ENCODE measurements around the gene MYH16. TPM values are rescaled to one million over a fixed set of nuclear protein-coding genes. Genes with fewer than 3 reads are reported as not detected.
"Not testable (repeated sequence)": the region's sequence is repeated elsewhere in the genome, so short reads cannot be mapped to it uniquely, and the experiment has no call there.

MYH16 gene
- polyA plus RNA-seq, 1 experiment, result not detected

DNA sequence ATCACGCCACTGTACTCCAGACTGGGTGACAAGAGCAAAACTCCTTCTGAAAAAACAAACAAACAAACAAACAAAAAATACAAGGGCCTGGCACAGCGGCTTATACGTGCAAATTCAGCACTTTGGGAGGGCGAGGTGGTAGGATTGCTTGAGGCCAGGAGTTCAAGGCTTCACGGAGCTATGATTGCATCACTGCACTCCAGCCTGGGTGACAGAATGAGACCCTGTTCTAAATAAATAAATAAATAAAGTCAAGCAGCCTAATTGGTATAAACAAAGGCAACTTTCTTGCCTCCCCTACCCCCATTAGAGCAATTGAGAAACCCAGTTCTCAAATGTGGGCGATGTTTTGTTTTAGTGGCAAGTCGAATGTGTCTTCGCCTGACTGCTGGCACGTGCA, 38.5 kb upstream of the MYH16 start:
- no peak for TF ChIP-seq CTCF (IDR thresholded peaks at IDR 0.05; ENCODE audit: insufficient read depth, low read depth, low read length)
- H3K4me3 ChIP-seq (ENCODE audit: low read depth, low read length), result no peak overlapping the region
- no peak for DNase-seq (ENCODE audit: low read depth)
- no peaks in the 10 kb centered on the region for H3K27me3 ChIP-seq (ENCODE audit: control insufficient read depth, insufficient read depth, low read length)
- H3K36me3 ChIP-seq (ENCODE audit: control insufficient read depth, insufficient read depth, low read length), result no peaks in the 10 kb centered on the region
- POLR2A ChIA-PET, result no interaction called here
- CTCF ChIA-PET, result no interaction called here

- ChIA-PET POLR2A (no interaction called here), CTCF (no interaction called here)
- H3K27me3 ChIP-seq (ENCODE audit: control insufficient read depth, insufficient read depth, low read length), result peaks cover 2% of the 10 kb centered on the region; the same call in 1 of the 2 replicates
- no peak overlapping the region for H3K4me3 ChIP-seq (ENCODE audit: low read depth, low read length)
- H3K36me3 ChIP-seq (ENCODE audit: control insufficient read depth, insufficient read depth, low read length), result no peaks in the 10 kb centered on the region
- no peak for TF ChIP-seq CTCF (IDR thresholded peaks at IDR 0.05; ENCODE audit: insufficient read depth, low read depth, low read length)
- DNase-seq (ENCODE audit: low read depth), result no peak
Observed at GRCh38 chr7:99235925-99236324, 36.7 kb upstream of the MYH16 start.

GRCh38 chr7:99237876-99238275, 34.8 kb upstream of the MYH16 start:
- DNase-seq (ENCODE audit: low read depth); H3K27me3 ChIP-seq (ENCODE audit: control insufficient read depth, insufficient read depth, low read length); H3K36me3 ChIP-seq (ENCODE audit: control insufficient read depth, insufficient read depth, low read length); H3K4me3 ChIP-seq (ENCODE audit: low read depth, low read length); POLR2A ChIA-PET: not testable (repeated sequence)
- CTCF ChIA-PET, result interaction anchor here (2.2 kb wide), 1 partner anchor 10 kb away, joined by 6 read pairs; no protein-coding TSS in a partner anchor

DNA sequence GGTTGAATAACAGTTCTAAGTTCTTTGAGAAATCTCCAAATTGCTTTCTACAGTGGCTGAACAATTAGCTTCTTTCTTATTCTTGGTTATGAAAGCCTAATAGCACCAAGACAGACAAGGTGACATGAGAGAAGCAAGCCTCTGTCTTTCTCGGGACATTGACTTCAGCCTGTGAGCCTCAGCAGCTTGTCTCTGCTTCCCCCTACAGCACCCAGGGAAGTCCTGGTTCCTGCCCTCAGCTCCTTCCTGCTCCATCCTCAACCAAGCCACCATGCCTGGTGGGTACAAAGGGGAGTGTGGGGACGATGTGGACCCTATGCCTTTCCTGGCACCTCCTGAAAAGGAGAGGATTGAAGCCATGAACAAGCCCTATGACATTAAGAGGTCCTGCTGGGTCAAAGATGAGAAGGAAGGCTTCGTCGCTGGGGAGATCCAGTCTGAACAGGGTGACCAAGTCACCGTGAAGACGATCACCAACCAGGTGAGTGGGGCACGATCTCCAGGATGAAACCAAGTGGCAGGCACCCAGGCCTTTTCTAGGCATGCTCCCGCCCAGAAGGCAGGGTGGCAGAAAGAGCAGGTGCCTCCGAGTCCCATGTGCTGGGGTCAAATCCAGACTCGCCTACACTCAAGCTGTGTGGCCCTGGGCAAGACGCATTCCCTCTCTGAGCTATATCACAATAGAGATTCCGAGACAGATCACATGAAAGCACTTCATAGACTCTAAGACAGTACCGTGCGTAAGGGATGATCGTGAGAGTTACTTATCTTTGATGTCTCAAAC, 33.9 kb upstream of the MYH16 start:
- DNase-seq (ENCODE audit: low read depth), result no peak
- POLR2A ChIA-PET, result no interaction called here
- Histone ChIP-seq H3K36me3 (ENCODE audit: control insufficient read depth, insufficient read depth, low read length) (no peaks in the 10 kb centered on the region), H3K4me3 (ENCODE audit: low read depth, low read length) (no peak overlapping the region), H3K27me3 (ENCODE audit: control insufficient read depth, insufficient read depth, low read length) (peaks cover 2% of the 10 kb centered on the region; the same call in 1 of the 2 replicates)
- CTCF ChIA-PET, result interaction anchor here (2.2 kb wide), 1 partner anchor 9 kb away, joined by 6 read pairs; no protein-coding TSS in a partner anchor
- TF ChIP-seq CTCF (IDR thresholded peaks at IDR 0.05; ENCODE audit: insufficient read depth, low read depth, low read length), result no peak

- ChIA-PET CTCF (no interaction called here), POLR2A (no interaction called here)
- peaks cover 2% of the 10 kb centered on the region; the same call in 1 of the 2 replicates for H3K27me3 ChIP-seq (ENCODE audit: control insufficient read depth, insufficient read depth, low read length)
- DNase-seq (ENCODE audit: low read depth), result no peak
- no peak overlapping the region for H3K4me3 ChIP-seq (ENCODE audit: low read depth, low read length)
- no peak for TF ChIP-seq CTCF (IDR thresholded peaks at IDR 0.05; ENCODE audit: insufficient read depth, low read depth, low read length)
- H3K36me3 ChIP-seq (ENCODE audit: control insufficient read depth, insufficient read depth, low read length), result no peaks in the 10 kb centered on the region
Observed at GRCh38 chr7:99242682-99243081, 30.0 kb upstream of the MYH16 start.

Measured in BJ (cell line).